PC-3 (cell line): Measurements from ENCODE around the gene COA1. TPM values are rescaled to one million over a fixed set of nuclear protein-coding genes. Genes with fewer than 3 reads are reported as not detected.

Source experiments
- ATAC-seq: fragments of 200-7000 bp; cut with Tn5 transposase; 2 replicates; pipeline ENCODE4 v1.9.1; 2020; ENCODE audit warnings: mild to moderate bottlenecking, moderate library complexity
- BruUV-seq: library from RNA; stranded (reverse); fragments of 400-500 nt; replicated peaks from 2 replicates; lab custom pipeline; 2021; lab: Mats Ljungman, UMichigan
- CTCF ChIA-PET: fragments of 300-600 bp; sonication (Branson Sonifier 250); formaldehyde crosslinking; loops from one replicate; lab custom pipeline; 2022; ENCODE audit warnings: antibody characterized with exemption; lab: Charles Lee
- POLR2A ChIA-PET: fragments of 300-600 bp; sonication (Branson Sonifier 250); formaldehyde crosslinking; loops from one replicate; lab custom pipeline; 2022; ENCODE audit warnings: antibody characterized with exemption; ENCODE audit not compliant: unreplicated experiment; lab: Charles Lee
- DNase-seq: peaks from one replicate; pipeline ENCODE4 v3.0.0-alpha.2; 2015
- H2AFZ ChIP-seq: fragments of 300-600 bp; sonication (generic); 2 replicates; pipeline ENCODE4 v1.6.0; 2016; ENCODE audit warnings: antibody characterized with exemption, low read length
- H3F3A ChIP-seq: fragments of 300-600 bp; sonication (generic); one replicate; pipeline ENCODE4 v1.6.0; 2017; ENCODE audit warnings: antibody characterized with exemption, low read length, control low read depth, mild to moderate bottlenecking; ENCODE audit not compliant: unreplicated experiment
- H3K27ac ChIP-seq: fragments of 300-600 bp; sonication (generic); 2 replicates; pipeline ENCODE4 v1.5.1; 2016; ENCODE audit warnings: mild to moderate bottlenecking, low read length
- H3K27me3 ChIP-seq: fragments of 300-600 bp; sonication (generic); 2 replicates; pipeline ENCODE4 v1.6.1; 2016; ENCODE audit warnings: low read length, mixed read lengths
- H3K36me3 ChIP-seq: fragments of 300-600 bp; sonication (generic); 2 replicates; pipeline ENCODE4 v1.6.1; 2016; ENCODE audit warnings: low read depth, mixed run types, low read length, mixed read lengths
- H3K4me1 ChIP-seq: fragments of 300-600 bp; sonication (generic); 2 replicates; pipeline ENCODE4 v1.5.1; 2016; ENCODE audit warnings: low read length; ENCODE audit not compliant: insufficient read depth
- H3K4me2 ChIP-seq: fragments of 300-600 bp; sonication (generic); 2 replicates; pipeline ENCODE4 v1.6.0; 2016; ENCODE audit warnings: low read length
- H3K4me3 ChIP-seq: fragments of 300-600 bp; sonication (generic); 2 replicates; pipeline ENCODE4 v1.5.1; 2016; ENCODE audit warnings: mild to moderate bottlenecking, low read length, mixed read lengths
- H3K79me2 ChIP-seq: fragments of 300-600 bp; sonication (generic); 2 replicates; pipeline ENCODE4 v1.6.1; 2017; ENCODE audit warnings: low read length, mixed read lengths
- H3K9ac ChIP-seq: fragments of 300-600 bp; sonication (generic); 2 replicates; pipeline ENCODE4 v1.6.0; 2016; ENCODE audit warnings: mild to moderate bottlenecking, low read length
- H3K9me2 ChIP-seq: fragments of 300-600 bp; sonication (generic); replicated peaks from 2 replicates; pipeline ENCODE4 v1.6.1; 2016; ENCODE audit warnings: mixed run types, low read length, mixed read lengths
- H3K9me3 ChIP-seq: fragments of 300-600 bp; sonication (generic); 2 replicates; pipeline ENCODE4 v1.6.1; 2016; ENCODE audit warnings: low read length, mixed read lengths
- H4K20me1 ChIP-seq: fragments of 300-600 bp; sonication (generic); 2 replicates; pipeline ENCODE4 v1.6.1; 2016; ENCODE audit warnings: low read length, mixed read lengths
- EZH2 ChIP-seq: fragments of 300-600 bp; sonication (generic); IDR thresholded peaks from one replicate; pipeline ENCODE4 v1.6.1; 2017; ENCODE audit warnings: antibody characterized with exemption, mild to moderate bottlenecking, low read length; ENCODE audit not compliant: unreplicated experiment
- EZH2phosphoT487 ChIP-seq: fragments of 300-600 bp; sonication (generic); IDR thresholded peaks from 2 replicates; pipeline ENCODE4 v1.6.1; 2018; ENCODE audit warnings: mild to moderate bottlenecking, antibody characterized with exemption, low read length, borderline replicate concordance
- intact Hi-C: fragments of 100-400 bp; cut with micrococcal nuclease; formaldehyde crosslinking; loops from 2 replicates; pipeline ENCODE4 v1.9.0; 2023
- total RNA-seq: library from RNA; depleted of rRNA; stranded (reverse); fragments of >200 nt; gene quantifications from 2 replicates; pipeline ENCODE4 v1.2.3, GENCODE V29; 2014
- TF ChIP-seq, protein P1 (sequence below): fragments of 300-600 bp; sonication (generic); conservative IDR thresholded peaks from 2 replicates; pipeline ENCODE4 v1.5.1; 2017; ENCODE audit warnings: antibody characterized with exemption, low read depth, mild to moderate bottlenecking, low read length

The COA1 gene
- total RNA-seq, 1 experiment from 2014 or later: 82.0 TPM

- H3K4me2 ChIP-seq: peak overlapping the region; percentile 84
- ChIA-PET POLR2A (no interaction called here), CTCF (no interaction called here)
- no peaks in the 10 kb centered on the region for H3K9me3 ChIP-seq
- H3K79me2 ChIP-seq: peaks cover 74% of the 10 kb centered on the region
- BruUV-seq: no TSS peak
- H3K27me3 ChIP-seq: no peaks in the 10 kb centered on the region
- ATAC-seq (no peak), DNase-seq (no peak)
- H3K36me3 ChIP-seq: no peaks in the 10 kb centered on the region
- H4K20me1 ChIP-seq: peaks cover 12% of the 10 kb centered on the region; the same call in 1 of the 2 replicates
- no peak overlapping the region for H3K9ac ChIP-seq
- no peak overlapping the region for H3K27ac ChIP-seq
- intact Hi-C loops: loop anchor here (10.0 kb wide), 1 partner anchor 792 kb away; the partner anchor contains the start of genes MRPL32 and PSMA2
- no peaks in the 10 kb centered on the region for H3F3A ChIP-seq
- no peaks in the 10 kb centered on the region for H3K9me2 ChIP-seq
- TF ChIP-seq EZH2: no peak
- TF ChIP-seq EZH2phosphoT487: no peak
- TF ChIP-seq, protein P1, sequence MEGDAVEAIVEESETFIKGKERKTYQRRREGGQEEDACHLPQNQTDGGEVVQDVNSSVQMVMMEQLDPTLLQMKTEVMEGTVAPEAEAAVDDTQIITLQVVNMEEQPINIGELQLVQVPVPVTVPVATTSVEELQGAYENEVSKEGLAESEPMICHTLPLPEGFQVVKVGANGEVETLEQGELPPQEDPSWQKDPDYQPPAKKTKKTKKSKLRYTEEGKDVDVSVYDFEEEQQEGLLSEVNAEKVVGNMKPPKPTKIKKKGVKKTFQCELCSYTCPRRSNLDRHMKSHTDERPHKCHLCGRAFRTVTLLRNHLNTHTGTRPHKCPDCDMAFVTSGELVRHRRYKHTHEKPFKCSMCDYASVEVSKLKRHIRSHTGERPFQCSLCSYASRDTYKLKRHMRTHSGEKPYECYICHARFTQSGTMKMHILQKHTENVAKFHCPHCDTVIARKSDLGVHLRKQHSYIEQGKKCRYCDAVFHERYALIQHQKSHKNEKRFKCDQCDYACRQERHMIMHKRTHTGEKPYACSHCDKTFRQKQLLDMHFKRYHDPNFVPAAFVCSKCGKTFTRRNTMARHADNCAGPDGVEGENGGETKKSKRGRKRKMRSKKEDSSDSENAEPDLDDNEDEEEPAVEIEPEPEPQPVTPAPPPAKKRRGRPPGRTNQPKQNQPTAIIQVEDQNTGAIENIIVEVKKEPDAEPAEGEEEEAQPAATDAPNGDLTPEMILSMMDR: no peak
- no peak overlapping the region for H2AFZ ChIP-seq
- H3K4me3 ChIP-seq: peak overlapping the region; percentile 95
- peaks cover 18% of the 10 kb centered on the region; the same call in 1 of the 2 replicates for H3K4me1 ChIP-seq
These were observed 2.3 kb downstream of the COA1 start for GRCh38 chr7:43727003-43727402.

DNA sequence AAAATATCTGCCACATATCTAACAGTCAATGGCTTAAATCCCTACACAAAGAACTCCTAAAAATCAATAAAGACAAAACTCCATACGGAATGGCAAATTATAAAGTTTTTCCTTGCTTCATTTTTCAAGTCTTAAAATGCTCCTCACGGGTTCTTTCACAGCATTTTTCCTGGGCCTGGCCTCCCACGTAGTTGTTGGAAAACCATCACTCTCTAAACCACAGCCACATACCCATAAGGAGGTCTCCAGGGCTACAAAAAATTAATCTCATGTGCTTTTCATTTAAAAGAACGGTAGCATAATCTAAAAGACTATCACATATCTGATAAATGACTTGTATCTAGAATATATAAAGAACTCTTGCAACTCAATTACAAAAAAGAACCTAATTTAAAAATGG, 2.9 kb downstream of the COA1 start:
- intact Hi-C loops: loop anchor here (10.0 kb wide), 1 partner anchor 792 kb away; the partner anchor contains the start of genes MRPL32 and PSMA2
- TF ChIP-seq EZH2 (no peak), EZH2phosphoT487 (no peak)
- TF ChIP-seq, protein P1: no peak
- Histone ChIP-seq H3K27ac (no peak overlapping the region), H3K36me3 (no peaks in the 10 kb centered on the region), H3K9me3 (no peaks in the 10 kb centered on the region), H3K4me3 (peak overlapping the region; percentile 95), H3K4me2 (peak overlapping the region; percentile 84), H3K27me3 (no peaks in the 10 kb centered on the region), H3K4me1 (peaks cover 18% of the 10 kb centered on the region; the same call in 1 of the 2 replicates), H3K9me2 (no peaks in the 10 kb centered on the region), H3K9ac (no peak overlapping the region), H2AFZ (no peak overlapping the region), H3K79me2 (peaks cover 79% of the 10 kb centered on the region), H3F3A (no peaks in the 10 kb centered on the region), H4K20me1 (peaks cover 12% of the 10 kb centered on the region; the same call in 1 of the 2 replicates)
- DNase-seq (no peak), ATAC-seq (no peak)
- POLR2A ChIA-PET: no interaction called here
- BruUV-seq: no TSS peak
- CTCF ChIA-PET: no interaction called here

GRCh38 chr7:43725251-43725650, 4.1 kb downstream of the COA1 start:
- no TSS peak for BruUV-seq
- peaks cover 22% of the 10 kb centered on the region for H3K4me1 ChIP-seq
- DNase-seq: no peak
- ChIA-PET CTCF (no interaction called here), POLR2A (no interaction called here)
- H2AFZ ChIP-seq: no peak overlapping the region
- no peaks in the 10 kb centered on the region for H3K36me3 ChIP-seq
- no peak overlapping the region for H3K4me3 ChIP-seq
- no peaks in the 10 kb centered on the region for H3K9me3 ChIP-seq
- peaks cover 19% of the 10 kb centered on the region for H4K20me1 ChIP-seq
- TF ChIP-seq EZH2 (no peak), EZH2phosphoT487 (no peak)
- TF ChIP-seq, protein P1: no peak
- no peak overlapping the region for H3K27ac ChIP-seq
- no peaks in the 10 kb centered on the region for H3K9me2 ChIP-seq
- H3K27me3 ChIP-seq: no peaks in the 10 kb centered on the region
- H3K4me2 ChIP-seq: no peak overlapping the region
- H3K79me2 ChIP-seq: peaks cover 91% of the 10 kb centered on the region
- H3F3A ChIP-seq: no peaks in the 10 kb centered on the region
- intact Hi-C loops: loop anchor here (10.0 kb wide), 1 partner anchor 790 kb away; the partner anchor contains the start of genes MRPL32 and PSMA2
- ATAC-seq: no peak
- H3K9ac ChIP-seq: no peak overlapping the region
